GM21367 (cell line): ENCODE results near the gene SEL1L3.

Source experiments
- ATAC-seq: cut with Tn5 transposase; IDR thresholded peaks from one replicate; pipeline ENCODE4 v1.9.1; 2021; ENCODE audit not compliant: unreplicated experiment

Gene SEL1L3

DNA sequence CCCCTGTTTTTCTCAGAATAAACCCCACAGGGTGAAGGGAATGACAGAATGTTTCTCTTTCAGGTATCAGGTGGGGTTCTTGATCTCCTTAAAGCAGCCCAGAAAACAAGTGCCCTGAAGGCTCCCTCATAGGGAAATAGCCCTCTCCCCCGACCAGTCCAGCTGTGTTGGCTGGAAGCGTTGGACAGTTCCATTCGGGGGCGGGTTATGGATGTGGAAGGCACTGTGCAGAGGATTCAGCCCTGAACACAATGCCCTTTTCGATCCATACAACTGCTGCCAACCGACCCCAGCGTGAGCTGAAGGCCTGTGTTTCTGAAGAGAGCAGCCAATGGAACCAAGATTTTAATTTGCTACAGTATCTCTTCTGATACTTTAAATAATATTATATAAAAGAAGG is 41.5 kb downstream of the SEL1L3 start:
- ATAC-seq = no peak

DNA sequence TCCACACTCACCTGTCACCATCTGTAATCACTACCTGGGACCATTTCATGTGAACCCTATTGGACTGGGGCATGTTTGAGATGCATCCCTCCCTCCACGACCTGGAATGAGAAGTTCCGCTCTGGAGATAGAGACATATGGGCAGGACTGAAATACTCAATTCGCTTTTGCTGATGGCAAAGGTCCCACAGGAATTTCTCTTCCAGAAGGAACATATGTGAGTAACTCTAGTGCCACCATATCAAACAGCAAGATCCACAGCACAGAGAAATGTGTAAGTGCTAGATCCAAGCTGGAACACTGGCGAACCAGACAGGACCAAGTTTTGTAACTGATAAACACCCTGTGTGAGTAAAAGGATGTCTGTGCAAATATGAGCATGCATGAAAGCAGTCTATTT is 43.9 kb downstream of the SEL1L3 start:
- ATAC-seq = no peak

DNA sequence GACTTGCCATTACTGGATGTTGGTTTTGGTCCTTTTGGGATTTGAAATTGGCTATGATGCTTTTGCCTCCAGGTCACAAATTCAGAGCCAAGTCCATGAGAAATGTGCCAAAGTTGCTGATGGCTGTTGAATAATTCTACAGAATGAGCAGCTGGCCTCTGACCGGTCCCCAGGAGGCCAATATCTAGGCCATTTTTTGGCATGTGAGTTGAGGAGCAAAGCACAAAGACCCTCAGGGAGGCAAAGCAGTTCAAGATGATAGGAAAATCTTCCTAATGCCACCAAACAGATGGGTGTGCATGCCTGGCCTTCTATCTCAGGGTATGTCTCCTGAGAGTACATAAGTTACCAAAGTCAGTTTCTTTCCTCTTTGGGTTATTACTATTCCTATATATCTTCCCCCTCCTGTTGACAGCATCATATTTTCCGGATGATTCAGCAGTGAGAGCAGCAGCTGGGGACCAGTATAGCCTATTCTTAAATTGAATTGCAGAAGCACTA is 44.4 kb downstream of the SEL1L3 start:
- ATAC-seq = no peak

DNA sequence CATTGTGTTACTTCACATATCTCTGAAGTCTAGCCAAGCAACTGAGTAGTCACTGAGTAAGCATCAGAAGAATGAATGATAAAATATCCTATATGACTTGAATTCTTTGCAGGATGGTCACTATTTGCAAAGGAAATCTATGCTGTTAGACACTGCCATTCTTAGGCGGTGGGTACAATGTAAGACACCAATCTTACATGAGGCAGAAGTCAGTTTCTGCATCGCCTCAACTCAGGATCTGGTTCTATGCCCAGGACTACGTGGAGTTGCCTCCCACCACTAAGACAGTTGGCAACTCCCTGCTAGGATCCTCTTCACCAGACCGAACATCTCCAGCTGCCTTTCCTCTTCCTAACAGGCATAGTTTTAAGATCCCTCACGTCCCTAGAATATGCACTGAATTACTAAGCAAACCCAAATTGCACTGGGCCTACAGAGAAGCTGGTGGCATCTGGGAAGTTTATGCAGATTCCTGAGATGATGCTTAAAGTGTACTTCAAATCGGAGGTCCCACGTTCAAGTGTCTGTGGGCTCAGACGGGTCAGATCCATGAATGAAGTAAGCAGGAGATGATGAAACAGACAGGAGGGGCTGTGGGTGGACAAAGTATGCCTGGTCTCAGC is 45.6 kb downstream of the SEL1L3 start:
- ATAC-seq = no peak

DNA sequence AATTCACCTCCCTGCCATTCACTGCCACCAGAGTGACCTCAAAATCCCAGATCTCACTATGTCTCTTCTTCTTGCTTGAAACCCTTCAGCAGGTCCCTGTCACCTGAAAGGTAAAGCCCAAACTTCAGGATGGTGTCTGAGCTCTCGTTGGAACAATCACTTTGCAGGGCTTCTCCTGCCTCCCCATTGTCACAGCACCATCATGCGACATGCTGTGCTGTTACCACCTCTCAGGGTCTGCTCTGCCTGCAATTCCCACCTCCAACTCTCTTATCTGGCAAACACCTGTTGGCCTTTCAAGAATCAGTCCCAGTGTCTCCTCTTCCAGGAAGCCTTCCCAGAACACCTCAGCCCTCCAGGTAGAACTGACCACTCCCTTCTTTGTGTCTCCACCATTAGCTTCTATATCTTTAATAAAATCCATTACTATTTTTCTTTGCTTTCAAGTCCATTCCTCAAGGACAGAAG is 46.2 kb downstream of the SEL1L3 start:
- ATAC-seq = no peak

DNA sequence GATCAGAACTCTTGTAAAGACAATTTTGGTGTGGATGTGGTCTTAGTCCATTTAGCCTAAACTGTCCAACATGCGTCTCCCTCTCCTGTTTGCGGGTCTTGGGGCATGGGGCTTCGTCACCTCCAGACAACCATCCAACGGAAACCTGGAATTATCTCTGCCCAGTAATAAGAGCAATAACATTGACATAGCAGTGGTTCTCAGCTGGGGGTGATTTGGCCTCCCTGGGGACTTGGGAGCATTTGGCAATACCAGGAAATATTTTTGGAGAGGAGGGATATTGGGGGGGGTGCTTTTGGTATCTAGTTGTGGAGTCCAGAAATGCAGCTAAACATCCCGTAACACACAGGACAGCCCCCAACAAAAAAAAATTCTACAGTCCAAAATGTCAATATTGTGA is 47.2 kb downstream of the SEL1L3 start:
- ATAC-seq = no peak

DNA sequence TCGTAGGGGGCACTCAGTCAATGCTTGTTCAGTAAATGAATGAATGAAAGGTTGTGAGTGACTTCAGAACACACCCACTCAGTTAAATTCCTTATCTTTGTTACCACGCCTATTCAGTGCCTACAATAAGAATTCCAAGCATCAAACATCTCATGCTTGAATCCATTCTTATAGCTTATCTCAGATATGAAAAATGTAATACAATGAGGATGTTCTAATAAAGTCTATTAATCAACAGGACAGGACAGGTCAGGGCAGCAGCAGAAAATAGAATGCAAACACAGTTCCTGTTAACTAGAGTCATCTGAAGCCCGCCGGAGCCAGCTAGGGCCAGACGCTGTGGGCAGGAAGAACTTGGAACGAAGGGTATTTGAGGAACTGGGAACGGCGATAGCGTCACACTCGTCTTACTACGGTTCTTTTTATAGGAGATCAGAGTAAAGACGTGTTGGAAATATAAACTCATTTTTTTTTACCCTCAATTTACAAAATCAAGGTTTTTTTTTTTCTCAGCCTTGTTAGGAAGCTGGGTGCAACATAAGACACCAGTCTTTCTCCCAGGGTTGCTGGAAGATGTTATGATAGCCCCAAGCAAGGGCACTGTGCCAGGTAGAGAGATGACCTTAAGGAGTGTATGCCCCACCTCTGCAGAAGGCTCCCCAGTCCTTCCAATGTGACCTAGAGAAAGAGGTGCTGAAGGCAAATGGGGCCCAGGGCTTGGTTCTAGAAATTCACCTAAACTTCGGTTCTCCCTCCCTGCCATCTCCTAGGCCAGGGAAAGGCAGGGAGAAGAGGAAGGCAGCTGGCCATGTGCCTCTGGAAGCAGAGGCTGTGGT is 48.3 kb downstream of the SEL1L3 start:
- ATAC-seq = no peak

DNA sequence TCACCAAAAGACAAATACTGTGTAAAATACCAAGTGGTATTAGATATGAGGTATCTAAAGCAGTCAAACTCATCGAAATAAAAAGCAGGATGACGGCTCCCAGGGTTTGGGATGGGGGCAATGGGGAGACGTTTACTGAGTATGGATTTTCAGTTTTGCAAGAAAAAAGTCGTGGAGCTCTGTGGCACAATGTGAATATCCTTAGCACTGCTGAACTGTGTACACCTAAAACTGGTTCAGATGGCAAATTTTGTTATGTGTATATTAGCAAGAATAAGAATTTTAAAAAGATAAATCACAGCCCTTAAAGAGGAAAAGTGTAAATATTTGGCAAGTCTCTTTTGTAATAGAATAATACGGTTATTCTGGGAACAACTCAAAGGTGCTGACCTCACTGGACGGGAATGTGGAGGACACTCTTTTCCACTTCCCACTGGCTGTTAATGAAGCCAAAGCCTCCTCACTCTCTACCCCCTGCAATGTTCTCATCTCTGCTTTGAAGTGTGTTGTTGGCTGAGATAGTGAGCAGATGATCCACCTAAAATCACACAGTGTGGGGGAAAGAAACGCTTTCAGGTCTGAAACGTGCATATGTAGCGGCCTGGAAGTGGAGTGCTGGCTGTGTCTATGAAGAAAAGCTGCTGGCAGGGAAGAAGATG is 49.2 kb downstream of the SEL1L3 start:
- no peak for ATAC-seq

DNA sequence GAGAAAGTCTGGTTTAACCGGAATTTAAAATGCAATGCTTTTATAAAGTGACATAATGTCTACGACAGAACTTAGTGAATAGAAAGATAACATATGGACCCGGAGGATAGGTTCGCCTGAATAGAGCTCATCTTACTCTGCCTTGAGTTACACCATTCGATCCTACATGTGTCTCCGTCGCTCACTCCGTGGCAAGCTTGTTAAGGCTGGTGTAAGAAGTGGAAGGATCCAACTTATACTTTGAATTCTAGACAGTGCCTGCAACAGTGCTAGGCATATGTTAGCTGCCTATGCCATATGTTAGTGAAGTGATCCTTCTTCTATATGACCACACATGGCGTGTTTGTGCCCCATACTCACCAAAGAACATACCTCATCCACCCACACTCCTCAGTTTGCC is 50.9 kb downstream of the SEL1L3 start:
- ATAC-seq = no peak

DNA sequence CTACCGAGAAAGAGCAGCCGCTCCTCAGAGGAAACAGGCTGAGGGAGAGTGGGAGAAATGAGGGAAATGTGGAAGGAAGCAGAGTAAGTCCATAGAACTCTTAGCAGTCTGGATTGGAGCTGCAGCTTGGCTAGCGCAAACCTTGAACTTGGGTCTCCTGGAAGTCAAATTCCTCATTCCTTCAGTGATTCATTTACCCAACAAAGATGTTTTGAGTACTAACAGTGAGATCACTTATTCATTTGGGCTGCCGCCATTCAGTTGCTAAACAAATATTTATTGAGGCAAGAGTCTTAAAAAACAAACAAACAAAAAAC is 51.5 kb downstream of the SEL1L3 start:
- ATAC-seq = no peak

DNA sequence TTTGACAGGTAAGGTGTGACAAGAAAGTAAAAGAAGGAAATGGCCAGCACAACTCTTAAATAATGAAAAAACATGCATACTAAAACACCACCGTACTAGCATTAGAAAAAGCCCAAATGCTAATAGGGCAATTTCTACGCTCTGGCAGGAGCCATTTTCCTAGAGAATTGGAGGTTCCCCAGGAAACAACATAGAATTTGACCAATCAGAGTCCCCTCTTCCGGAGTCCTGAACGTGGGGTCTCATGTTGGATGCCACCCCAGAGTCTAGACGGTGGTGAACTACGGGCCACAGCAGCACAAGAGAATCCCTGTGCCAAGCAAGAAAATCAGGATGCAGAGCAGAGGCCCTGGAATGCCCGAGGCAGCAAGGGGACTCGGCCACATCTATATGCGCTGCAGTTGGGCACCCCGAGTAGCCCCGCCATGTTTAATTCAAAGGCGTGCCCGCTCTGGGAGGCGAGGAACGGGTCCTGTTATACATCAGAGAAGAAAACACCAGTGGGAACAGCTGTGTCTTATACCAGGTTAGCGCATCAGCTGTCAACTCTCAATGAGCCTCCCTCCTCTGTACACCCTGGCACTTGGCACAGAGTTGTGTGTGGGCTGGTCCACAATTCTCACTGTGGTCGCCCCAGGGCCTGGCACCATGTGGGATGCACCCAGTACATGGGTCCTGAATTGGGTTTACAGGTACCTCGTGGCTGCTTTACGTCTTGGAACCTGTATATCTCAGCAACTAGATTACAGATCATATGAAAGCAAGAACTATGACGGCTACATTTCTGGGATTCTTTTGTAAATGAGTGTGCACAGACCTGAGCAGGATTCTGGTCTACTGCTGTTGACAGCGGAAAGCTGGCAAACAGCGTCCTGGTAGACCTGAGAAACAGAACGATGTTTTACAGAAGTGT is 52.1 kb downstream of the SEL1L3 start:
- no peak for ATAC-seq

DNA sequence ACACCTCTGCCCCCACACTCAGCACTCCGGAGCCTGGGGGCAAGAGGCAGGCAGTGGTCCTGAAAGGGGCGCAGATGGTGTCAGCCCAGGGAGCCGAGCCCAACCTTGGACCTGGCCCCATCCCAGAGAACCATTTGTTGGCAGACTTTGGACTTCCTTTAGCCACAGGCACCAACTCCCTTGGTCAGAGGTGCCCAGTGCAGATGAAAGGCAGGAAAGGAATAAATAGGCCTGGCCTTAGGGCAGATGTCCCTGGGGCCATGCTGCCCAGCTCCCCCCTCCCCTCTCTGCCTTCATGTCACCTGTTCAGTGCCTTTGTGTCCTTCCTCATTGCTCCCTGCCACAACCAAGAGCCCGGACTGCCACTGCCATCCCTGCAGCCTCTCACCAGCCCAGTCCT is 52.8 kb downstream of the SEL1L3 start:
- no peak for ATAC-seq

DNA sequence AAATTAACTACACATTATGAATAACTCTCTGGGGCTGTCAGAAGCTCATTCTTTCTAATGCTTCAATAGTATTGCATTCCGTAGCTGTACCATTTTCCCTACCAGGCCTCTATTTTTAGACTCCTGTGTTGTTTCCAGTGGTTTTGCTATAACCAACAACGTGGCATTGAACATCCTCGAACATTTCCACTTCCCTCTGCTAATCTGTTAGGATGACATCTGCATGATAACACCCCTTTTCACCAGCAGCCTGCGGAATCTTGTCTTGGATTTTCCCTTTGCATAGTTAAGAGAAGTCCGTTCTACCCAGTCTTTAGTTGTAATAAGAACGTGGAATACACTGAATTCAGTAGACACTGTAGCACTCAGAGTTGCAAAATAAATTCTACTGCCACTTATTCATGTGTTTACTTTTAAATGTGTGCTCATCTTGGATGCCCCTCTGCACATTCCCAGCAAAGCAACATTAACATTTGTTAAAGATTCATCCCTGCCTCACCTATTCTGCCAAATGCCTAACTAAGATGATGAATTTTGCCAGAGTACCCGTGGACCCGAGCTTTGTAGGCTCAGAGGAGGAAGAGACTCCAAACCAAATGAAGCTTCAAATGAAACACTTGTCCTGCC is 55.6 kb downstream of the SEL1L3 start:
- ATAC-seq = no peak

DNA sequence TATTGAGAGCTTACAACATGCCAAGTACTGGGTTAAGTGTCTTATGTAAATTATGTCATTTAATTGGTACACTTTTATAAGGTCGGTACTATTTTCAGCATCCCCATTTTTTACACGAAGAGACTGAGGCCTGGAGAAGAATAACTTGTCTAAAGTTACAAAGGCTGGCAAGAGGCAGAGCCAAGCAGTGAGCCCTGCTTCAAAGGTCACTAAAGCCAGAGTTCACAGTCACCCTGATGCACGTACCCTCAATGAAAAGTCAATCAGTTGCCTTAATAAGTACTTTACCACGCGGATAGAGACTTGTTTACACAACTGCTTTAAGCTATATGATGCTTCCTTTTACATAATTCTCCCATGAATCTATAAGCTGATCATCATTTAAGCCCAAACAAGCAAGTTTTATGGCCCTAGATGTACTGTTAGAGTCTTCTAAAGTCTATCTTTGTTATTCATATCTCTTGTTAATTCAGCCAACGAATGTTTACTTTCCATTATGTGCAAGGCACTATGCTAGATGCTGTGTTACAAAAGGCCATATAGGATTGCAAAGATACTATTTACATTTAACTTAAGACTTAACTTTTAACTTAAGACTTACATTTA is 57.4 kb downstream of the SEL1L3 start:
- no peak for ATAC-seq

DNA sequence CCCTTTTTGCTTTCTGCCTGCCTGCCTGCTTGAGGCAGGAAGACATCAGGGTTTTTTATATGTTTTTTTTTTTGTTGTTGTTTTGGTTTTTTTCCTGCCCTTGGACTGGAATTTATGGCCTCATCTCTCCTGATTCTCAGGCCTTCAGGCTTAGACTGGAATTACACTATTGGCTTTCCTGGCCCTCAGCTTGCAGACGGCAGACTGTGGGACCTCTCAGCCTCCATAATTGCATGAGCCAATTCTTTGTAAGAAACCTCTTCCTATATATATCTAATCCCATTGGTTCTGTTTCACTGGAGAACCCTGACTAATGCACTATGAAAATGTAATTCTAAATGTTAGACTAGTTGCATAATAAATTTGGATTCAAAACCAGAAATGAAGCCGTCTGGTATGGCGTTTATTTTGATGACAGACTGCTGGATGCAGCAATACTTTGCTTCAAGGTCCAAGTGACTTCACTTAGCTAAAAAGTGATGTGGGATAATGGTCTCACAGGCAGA is 59.0 kb downstream of the SEL1L3 start:
- no peak for ATAC-seq

DNA sequence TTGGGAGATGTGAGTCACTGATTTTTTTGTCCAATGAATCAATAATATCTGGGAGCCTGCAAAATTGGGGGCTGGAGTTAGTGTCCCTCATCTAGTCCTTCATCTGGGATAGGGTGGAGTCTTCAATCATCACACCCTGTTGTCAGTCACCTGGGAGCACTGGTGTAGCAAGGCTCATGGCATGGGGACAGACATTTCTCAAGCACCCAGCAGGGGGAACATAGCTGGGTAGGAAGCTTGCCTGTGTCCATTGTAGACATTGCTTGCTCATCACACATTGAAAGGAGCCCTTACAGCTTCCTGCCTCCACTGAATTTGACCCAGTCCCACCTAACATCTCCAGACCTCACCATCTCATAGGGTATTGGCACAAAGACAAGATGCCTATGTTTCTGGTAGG is 61.2 kb downstream of the SEL1L3 start:
- no peak for ATAC-seq

DNA sequence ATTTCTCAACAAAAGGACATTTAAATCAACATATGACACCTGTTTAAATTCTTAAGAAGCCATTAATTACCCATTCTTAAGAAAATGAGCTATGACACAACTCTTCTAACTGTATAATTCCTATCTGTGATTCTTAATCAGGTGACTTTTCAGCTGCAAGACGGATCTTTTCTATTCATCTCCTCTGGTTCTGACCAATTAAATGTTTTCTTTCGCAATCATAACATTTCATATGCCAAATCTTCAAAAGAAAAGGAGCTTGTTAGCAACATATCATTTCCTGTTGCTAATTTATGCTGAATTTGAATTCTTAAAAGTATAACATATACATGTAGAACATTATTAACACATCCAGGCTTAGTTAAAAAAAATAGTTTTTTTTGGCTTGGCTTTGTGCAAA is 62.5 kb downstream of the SEL1L3 start:
- ATAC-seq = no peak

DNA sequence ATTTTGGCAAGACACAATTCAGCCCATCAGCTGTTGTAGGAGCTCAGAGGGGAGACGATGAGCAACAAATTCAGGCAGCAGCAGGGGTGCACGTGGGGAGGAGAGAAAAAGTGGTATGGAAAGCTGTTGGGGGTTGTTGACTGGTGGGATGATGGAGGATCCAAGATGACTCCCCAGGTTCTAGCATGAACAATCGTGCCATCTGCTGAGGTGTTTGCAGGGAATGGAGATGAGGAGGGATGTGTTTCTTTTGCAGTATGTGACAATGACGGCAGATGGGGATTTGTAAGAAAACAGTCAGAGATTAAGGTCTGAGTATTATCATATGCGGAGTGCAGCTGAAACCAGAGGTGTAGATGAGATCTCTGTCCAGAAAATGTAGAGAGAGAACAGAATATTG is 63.3 kb downstream of the SEL1L3 start:
- no peak for ATAC-seq

DNA sequence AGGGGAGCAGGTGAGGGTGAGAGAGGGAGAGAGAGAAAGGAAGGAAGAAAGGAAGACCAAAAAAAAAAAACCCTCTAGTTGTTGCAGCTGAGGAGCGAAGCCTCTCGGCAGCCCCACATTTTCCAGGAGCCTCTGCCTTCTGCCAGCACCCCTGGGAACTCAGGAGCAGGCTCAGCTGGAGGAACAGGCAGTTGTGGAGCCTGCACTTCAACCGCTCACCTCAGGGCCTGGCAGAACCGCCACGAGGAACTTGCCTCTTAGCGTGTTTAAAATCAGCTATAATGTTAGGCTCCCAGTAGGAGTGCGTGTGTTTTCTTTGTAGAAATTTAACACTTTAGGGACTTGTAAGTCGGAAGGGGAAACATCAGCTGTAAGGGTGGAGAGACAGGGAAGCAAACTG is 65.7 kb downstream of the SEL1L3 start:
- no peak for ATAC-seq
